Measurements from ENCODE around the gene PICK1.

Gene PICK1

DNA sequence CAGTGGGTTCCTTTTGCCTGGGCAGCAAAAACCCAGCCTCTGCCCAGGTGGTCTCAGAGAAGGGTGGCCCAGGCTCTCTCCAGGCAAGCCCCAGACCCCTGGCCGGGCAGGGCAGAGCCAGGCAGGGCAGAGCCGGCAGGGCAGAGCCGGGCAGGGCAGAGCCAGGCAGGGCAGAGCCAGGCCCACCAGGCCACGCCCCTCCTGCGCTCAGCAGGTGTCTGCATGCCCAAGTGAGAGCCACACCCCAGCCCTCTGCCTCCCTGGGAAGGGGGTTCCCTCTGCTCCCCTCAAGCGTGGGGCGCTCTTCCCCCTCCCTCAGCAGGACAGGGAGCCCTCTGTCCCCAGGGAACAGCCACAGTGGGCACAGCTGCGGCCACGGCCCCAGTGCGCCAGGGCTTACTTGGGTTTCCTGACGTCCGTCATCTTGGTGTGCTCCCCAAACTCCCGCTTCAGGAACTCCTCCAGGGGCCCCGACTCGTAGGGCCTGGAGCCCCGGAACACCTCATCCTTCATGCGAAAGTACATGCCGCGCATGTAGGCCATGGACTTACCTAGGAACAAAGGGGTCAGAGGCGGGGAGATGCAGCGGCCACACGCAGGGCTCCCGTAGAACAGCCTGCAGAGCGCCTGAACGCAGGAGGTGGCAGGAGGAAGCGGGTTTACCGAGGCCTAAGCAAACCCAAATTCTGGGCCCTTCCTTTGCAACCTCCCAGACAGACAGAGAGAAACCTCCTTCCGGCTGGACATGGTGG is 63.3 kb downstream of the PICK1 start:
- DNase-seq, result no peak

DNA sequence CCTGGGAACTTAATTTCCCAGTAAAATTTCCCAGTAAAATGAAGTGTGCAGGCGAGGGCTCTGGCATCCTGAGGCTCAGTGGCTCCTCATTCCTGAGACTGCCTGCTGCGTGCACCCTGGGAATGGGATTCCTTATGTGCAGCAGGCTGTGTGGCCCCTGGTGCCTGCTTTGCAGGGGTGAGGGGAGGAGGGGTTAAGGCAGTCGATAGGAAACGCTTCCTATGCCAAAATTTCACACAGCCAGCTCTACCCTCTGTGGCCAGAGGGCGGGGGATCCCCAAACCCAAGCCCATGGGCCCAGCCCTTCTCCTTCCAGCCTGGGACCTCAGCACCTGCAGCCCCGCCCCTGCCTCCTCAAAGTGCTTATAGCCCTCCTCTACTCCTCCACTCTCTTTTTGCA is 65.4 kb downstream of the PICK1 start:
- DNase-seq, result no peak

- DNase-seq, result no peak
Measured at GRCh38 chr22:38124236-38124974, 67.2 kb downstream of the PICK1 start.

- DNase-seq, result no peak
Measured at GRCh38 chr22:38125038-38125610, 67.9 kb downstream of the PICK1 start.

Data from NCI-H2171 (cell line).